Fibroblast of peridontal ligament (primary cell): ENCODE measurements around the gene LTO1.

Experiments
- DNase-seq: peaks from one replicate; pipeline ENCODE4 v3.0.0-alpha.2; 2010; ENCODE audit errors: extremely low read depth

Gene LTO1, protein sequence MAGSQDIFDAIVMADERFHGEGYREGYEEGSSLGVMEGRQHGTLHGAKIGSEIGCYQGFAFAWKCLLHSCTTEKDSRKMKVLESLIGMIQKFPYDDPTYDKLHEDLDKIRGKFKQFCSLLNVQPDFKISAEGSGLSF

DNA sequence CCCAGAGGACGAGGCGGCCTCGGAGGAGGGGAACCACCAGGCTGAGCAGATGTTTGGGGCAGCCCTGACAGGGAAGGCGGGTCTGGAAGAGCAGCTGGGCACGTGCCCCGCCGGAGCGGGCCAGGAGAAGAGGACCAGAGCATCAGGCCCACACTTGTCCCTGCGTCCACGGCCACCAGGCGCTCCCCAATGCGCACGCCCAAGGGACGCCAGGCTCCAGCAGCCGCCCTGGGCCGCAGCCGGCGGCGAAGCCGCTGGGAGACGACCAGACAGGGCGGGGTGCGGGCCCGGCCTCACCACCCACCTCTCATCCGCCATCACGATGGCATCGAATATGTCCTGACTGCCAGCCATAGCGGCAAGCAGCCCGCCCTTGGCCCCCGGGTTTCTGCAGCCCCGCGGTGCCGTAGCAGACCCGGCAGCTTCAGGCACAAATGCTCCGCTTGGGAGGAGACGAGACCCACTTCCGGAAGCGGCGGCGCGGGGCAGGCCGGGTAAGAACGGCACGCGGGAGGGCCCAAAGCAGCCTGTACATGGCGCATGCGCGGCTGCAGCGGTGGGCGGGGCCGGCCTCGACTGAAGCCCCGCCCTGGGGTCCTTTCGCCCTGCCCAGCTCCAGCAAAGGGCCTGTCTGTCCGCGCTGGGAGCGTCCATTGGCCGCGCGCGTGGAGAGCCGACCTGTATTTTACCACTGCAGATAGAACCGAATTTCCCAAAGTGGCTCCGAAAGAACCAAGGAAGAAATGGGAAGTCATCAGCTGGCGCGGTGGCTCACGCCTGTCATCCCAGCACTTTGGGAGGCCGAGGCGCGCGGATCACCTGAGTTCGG, at the start of gene LTO1:
LTO1 (minus strand) TSS at position 468 of the 829 bp plus-strand sequence; CDS start at position 354, 114 bp downstream.
- peak; percentile 94 for DNase-seq

DNA sequence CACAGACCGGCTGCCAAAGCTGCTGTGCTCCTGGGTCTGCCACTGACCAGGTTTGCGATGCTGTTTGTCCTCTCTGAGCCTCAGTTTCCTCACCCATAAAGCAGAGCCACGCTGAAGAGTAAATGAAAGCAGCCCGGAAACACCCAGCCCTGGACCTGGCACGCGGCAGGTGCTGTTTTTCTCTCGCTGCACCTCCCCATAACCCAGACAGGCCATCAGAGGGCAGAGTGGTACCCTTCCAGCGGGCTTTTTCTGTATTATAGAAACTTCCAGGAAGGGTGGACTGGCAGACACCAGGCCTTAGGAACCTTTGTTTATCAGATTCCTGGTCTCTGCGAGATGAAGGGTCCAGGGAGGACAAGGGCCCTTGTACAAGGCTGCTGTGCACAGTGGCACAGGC, 46.6 kb upstream of the LTO1 start:
- DNase-seq, result no peak

DNA sequence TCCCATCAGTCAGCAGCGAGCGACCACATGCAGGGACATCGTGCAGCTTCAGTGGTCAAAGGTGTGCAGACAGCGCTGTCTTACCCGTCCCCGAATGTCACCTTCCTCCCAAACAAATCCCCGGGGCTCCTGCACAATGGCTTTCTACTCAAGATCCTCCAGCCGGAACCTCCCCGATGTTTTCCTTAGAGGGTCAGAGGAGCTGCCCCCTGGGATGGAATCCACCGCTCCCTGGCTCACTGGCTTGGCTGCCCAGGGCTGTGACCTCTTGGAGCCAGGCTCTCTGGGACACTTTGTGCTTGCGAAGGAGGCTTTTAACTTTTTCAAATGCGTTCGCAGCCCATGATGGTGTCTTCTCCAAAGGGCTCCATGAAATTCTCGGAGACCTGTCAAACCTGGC, 46.0 kb upstream of the LTO1 start:
- DNase-seq, result no peak

DNA sequence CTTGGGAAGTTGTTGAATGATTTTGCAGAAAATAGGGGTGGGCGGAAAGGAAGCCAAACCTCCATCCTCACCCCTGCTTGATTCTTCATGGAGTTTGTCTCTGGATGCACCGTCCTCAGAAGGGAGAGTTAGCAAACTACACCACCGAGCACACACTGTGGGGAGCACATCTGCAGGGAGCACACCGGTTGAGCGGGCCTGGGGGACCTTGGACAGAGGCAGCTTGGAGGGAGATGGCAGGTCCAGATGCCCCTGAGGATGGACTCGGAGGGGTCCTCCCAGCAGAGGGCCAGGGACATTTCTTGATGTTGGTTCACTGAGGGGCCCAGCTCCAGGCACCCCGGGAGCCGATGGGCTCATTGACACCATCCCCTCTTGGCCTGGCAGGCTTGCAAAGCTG, 43.8 kb upstream of the LTO1 start:
- no peak for DNase-seq

DNA sequence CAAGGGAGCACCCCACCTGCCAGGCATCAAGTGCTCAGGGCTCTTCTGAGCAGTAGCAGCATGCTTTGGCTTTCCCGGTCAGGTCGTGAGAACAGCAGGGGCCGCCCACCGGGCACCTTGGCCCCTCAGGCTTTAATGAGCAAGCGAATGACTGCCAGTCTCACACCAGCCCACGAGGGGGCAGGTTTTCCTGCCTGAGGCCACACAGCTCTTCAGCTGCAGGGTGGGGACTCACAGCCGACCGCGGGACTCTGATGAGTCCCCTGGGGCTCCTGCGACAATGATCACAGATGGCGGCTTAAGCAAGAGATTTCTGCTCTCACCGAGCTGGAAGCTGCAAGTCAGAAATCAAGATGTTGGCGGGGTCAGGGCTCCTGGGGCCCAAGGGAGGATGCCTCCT, 43.0 kb upstream of the LTO1 start:
- no peak for DNase-seq

DNA sequence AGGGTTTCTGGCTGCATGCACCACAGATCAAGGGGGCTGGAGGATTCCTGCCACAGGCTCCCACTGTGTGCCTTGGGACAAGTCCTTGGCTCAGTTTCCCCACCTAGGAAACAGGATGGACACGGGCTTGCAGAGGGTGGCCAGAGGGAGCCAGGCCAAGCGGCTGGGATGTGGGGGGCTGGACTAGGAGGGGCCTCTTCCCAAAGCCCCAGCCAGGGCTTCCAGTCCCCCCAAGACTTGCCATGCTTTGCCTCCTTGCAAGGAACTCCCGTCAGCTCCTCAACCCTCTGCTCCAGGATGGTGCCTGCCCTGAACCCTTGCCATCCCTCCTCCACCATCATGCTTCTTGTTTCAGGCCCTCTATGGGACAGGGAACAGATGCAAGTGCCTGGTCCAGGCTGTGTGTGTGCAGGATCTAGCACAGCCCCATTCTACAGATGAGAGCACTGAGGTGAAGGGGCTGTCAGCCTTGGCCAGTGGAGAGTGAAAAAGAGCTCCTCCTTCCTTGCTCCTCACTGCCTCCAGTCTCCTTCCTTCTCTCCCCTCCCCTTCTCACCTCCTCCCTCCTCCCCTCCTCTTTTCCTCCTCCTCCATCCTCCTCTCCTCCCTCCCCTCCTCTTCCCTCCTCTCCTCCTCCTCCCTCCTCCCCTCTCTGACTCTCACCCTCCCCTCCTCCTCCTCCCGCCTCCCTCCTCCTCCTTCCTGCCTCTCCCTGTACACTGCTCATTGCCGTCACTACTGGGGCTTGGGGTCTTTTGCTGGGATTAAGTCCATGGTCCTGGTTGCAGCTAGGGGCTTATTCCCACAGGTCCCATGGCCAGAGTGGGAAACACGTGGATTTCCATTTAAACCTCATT, 42.0 kb upstream of the LTO1 start:
- DNase-seq, result no peak

DNA sequence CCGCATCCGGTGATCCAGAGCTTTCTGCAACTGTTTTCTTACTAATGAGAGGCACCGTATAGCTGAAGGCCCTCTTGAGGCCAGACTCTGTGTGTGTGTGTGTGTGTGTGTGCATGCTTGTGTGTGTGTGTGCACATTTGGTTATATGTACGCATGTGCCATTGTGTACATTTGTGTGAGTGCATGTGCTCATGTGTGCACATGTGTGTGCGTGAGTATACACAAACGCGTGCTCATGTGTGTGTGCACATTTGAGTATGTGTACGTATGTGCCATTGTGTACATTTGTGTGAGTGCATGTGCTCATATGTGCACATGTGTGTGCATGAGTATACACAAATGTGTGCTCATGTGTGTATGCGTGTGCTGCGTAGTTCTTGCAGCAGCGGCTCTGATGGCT, 40.9 kb upstream of the LTO1 start:
- DNase-seq, result no peak

DNA sequence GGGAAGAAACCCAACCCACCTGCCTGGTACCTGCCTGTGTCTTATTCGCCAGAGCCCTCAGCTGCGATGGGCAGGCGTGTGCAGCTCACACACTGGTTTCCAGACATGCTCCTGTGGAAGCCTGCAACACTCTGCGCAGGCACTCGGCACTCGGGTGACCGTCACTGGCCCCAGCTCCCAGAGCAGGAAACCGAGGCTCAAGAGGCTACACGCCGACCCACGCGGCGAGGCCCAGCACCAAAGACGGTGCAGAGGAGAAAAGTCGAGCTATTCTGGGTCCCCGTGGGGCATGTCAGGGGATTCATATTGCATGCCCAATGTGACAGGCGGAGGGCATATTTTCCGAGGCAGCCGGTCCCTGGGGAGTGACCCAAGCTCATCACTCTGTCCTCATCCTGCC, 40.3 kb upstream of the LTO1 start:
- DNase-seq, result no peak

DNA sequence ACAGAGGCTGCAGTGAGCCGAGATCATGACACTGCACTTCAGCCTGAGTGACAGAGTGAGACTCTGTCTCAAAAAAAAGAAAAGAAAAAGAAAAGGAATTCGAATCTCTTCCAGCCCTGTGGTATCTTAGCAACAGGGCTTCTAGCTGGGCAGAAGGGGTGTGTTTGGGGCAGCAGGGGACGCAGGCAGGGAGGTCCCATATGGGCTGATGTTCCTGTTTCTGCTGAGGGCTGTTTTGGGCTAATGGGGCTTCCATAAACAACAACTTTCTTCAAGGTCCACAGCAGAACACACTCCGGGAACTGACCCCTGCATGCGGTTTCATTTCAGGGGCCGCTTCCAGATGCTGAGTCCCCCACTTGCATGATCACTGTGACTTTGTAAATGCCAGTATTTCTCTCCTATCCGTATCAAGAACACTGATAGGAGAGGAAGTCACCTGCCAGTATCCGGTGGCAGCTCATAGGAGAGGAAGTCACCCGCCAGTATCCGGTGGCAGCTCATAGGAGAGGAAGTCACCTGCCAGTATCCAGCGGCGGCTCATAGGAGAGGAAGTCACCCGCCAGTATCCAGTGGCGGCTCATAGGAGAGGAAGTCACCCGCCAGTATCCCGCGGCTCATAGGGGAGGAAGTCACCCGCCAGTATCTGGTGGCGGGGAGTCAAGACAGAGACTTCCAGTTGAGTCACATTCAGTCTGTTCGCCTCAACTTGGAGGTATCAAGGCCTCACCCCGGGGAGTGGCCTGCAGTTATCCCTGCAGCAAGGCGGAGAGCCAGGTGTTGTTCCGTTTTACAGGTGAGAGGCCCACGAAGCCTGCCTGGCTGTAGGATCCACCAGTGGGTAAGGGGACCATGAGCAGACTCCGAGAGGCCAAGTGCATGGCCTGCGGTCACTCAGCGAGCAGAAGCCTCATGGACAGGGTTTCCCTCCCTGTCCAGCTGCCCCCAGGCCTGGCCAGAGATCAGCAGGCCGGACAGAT, 37.0 kb upstream of the LTO1 start:
- DNase-seq, result no peak

DNA sequence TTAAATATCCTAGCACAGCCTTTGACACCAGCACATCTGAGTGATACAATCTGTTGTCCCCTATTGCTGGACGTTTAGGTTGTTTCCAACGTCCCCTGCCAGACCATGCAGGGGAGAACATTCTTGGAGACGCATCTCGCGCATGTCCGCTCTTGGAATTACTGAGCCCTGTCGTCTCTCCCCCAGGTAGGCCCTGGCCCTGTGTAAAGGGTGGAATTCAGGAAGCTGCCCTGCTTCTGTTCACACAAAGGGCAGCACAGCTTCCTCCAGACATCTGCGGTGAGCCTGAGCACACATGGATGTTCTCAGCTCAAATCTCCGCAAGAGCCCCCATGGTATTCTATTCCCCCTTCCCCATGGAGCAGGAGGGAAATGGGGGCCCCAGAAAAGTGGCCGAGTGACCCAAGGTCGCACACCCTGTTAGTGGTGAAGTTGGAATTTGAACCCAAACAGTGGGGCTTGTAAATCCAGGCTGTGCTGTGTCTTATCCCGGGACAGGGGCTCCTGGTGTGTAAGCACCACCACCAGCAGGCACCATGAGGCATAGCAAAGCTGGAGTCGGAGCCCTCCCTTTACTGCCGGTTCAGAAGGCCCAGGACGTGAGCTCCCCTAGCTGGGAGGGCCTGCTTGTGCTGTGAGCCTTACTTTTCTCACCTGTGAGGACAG, 33.7 kb upstream of the LTO1 start:
- DNase-seq, result no peak

DNA sequence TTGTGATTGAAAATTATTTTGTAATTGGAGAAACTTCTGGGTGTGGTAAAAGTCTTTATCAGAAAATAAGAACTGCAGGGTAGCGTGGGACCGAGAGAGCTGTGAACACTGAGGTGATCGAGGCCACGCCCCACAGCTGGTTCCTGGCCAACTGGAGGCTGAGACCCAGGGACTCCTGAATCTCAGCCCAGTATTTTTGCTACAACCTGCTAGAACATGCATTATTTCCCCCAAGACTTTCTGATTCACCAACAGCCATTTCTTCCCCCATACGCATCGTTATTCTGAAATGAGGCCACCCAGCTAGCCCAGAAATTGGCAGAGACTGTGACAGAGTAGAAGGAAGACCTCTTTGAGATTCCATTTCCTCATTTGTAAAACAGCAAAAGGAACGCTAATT, 32.0 kb upstream of the LTO1 start:
- no peak for DNase-seq

DNA sequence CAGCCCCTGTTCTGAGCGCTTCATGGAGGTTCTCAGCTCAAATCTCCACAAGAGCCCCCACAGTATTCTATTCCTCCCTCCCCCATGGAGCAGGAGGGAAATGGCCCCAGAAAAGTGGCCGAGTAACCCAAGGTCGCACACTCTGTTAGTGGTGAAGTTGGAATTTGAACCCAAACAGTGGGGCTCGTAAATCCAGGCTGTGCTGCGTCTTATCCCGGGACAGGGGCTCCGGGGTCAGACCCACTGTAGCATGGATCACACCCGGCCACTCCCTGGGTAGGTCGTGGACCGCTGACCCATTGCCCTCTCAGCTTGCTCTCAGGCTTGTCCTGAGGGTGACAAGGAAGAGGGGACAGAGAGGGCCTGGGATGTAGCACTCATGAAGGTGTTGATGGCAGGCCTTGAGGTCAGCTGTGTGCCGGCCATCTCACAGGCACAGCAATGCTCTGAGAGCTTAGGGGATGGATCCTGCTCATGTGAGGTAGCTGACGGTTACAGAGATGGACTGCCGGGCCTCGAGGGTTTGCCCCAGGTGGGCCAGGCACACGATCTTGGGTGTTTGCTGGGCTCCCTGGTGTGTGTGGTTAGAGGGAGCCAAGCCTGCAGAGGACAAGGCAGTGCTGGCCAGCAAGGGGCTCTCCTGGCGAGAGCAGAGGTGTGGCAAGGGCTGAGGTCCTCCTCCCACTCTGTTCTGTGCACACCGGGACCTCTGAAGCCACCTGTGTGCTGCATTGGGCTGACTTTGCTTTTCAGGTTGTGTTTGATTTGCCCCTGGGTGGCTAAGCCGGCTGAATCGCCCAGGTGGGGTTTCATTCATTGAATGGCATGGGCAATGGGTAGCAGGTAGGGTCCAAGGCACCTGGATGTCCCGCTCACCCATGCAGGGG, 31.0 kb upstream of the LTO1 start:
- no peak for DNase-seq

DNA sequence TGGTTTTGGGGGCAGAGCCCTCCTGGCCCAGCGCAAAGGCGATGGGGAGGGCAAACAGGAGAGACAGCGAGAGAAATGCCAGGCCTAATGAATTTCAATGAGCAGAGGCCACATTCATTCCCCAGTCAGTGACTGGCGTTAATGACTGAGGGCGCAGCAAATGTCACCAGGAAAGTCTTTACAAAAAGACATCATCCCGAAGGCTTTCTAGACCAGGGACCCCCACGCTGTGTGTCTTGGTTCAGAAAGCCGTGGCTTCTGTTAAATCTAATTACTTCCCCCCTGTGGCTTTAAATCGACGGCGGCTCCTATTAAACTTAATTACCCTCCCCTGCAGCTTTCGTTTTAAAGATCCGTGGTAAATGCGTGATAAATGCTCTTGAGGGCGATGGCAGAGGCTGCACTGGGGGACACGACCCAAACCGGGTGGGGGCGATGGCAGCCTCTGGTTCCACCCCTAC, 30.2 kb upstream of the LTO1 start:
- no peak for DNase-seq

DNA sequence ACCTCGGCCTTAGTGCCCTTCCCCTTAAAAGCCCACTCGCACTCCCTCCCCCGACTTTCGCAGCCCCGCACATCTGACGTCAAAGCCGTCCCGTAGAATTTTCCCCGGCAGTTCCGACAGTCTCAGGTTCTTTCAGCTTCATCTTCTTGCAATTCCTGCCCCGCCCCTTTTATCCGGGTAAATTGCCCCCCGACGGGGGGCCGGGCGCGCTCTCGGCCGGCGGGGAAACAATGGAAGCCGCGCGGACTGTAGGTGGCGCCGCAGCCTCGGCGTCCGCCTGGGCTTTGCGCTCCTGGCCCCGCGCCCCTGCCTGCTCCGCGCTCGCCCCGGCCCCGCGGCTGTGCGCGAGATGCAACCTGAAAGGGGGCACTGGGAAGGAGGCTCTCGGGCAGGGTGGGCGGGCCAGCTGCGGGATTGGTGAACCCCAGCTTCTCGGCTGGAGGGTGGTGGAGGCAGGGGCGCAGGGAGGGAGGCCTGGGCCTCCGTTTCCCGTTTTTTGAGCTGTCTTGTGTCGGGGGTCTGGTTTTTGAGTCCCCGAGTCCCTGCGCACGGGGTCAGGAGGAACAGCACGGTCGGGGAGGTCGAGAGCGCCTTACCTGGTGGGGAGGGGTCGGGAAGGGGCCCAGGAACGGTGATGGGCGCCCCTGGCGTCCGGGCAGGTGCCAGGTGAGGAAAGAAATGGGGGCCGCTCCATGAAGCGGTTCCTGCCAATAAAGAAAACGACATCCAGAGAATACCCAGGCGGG, 29.5 kb upstream of the LTO1 start:
- no peak for DNase-seq

DNA sequence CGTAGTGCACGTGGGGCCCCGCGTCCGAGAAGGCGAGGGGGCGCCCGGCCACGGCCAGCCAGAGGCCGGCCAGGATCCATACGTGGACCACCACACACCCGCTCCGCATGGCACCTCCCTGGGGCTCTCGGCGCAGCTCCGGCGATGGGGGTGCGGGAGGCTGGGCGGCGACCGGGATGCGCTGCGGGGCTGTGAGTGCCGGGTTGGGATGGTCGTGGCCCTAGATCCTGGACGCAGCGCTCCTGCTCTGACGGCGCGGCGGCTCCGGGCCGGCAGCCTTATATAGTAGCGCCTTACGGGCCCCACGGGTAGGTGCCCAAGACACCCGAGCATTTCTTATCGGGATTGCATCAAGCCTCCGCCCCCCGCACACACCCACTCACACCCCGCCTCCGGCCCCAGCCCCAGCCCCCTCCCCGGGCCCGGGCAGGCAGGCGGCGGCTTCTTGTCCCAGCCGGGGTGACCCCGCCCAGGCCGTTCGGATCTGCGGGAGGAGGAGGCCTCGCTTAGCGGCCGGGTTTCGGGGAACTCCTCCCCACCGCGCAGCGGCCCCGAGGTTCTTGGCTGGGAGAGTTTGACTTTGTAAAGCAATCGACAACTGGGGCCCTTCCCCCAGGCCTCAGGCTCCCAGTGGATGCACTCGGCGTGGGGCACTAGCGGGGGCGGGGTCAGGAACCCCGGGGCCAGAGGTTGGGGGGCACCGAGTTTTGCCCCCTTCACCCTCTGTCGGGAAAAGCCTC, 28.8 kb upstream of the LTO1 start, which contains the start of gene FGF19:
FGF19 (minus strand) TSS at position 255 of the 740 bp plus-strand sequence; CDS start at position 109, 146 bp downstream.
- DNase-seq, result no peak

DNA sequence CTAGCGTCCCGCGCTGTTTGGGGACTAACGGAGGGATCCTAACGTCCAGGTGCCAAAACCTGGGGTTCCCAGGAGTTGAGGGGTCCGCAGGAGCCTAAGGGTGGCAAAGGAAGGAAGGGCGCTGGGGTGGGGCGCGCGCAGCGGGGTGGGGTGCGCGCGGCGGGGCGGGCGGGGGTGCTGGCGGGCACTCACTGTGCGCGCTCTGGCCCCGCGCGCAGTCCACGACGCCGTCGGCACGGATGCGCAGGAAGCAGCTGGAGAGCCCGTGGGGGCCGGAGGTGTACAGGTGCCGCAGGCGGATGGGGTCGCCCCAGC, 28.3 kb upstream of the LTO1 start:
- DNase-seq, result no peak

DNA sequence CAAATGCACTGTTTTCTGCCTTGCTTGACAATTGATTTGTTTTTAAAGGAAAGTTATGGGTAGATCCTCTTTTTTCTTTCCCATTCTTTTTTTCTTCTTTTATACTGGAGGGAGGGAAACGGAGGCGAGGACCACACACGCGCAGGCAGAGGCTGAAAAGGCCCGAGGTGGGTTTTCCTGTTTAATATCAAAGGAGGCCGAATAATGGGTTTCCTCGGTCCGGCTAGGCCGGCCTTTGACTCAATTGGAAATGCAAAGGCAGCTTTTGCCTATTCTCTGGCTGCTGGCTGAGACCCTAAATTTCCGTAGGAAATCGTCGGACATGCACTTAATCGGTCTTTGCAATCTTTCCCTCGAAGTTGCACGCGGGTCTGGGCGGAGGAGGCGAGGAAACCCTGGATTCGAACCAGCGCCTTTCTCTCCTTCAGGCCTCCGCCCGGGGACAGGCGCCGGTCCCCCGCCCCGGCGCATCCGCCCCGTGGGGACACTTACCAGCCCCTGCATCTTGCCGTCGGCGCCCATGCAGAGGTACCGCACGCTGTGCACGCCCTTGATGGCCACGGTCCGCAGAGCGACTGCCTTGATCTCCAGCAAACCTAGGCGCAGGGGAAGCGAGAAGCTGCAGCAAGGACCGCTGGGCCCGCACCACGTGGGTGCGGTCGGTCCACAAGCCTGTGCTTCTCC, 27.8 kb upstream of the LTO1 start:
- DNase-seq, result no peak

DNA sequence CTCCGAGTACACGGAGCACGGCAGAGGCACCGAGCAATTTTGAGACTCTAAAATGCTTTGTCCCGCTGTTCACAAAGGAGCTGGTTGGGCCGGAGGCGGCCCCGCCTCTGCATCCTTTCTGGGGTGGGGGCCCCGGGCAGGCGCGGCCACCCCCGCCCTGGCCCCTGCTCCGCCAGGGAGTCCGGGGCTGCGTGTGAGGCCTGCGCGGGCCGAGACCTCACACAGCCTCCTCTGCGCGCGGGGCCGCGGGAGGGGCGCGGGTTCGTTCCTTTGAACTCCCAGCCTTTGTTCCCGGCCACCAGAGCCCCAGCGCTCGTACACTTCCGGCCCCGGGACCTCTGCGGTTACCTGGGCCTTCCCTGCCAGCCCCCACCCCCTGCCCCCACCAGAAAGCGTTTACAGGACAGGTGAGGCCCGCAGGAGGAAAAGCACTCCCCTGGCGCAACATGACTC, 27.1 kb upstream of the LTO1 start:
- DNase-seq, result no peak
